IMR-90 (cell line): ENCODE measurements around the gene CD300H. TPM values are rescaled to one million over a fixed set of nuclear protein-coding genes. Genes with fewer than 3 reads are reported as not detected.
"Not testable (repeated sequence)": the region's sequence is repeated elsewhere in the genome, so short reads cannot be mapped to it uniquely, and the experiment has no call there.

Experiments
- ATAC-seq: fragments of 200-7000 bp; cut with Tn5 transposase; 2 replicates; pipeline ENCODE4 v1.9.1; 2020; ENCODE audit warnings: low read depth, mild to moderate bottlenecking, moderate library complexity
- BruUV-seq: library from RNA; stranded (reverse); fragments of 400-500 nt; replicated peaks from 2 replicates; lab custom pipeline; 2021; lab: Mats Ljungman, UMichigan
- CTCF ChIA-PET: fragments of 300-600 bp; formaldehyde crosslinking; extraction: SDS; loops from one replicate; lab custom pipeline; 2021; ENCODE audit warnings: antibody characterized with exemption; lab: Yijun Ruan, JAX
- POLR2A ChIA-PET: fragments of 300-600 bp; sonication (Branson Sonifier 250); formaldehyde crosslinking; loops from one replicate; lab custom pipeline; 2022; ENCODE audit warnings: antibody characterized with exemption; ENCODE audit not compliant: unreplicated experiment; lab: Charles Lee
- DNase-seq: peaks from one replicate; pipeline ENCODE4 v3.0.0; 2013
- H2AFZ ChIP-seq: replicated peaks from 2 replicates; pipeline ENCODE3; 2013; ENCODE audit warnings: low read length, mild to moderate bottlenecking; ENCODE audit not compliant: poor library complexity
- H2AK5ac ChIP-seq: 2 replicates; pipeline ENCODE4 v1.6.1; 2013; ENCODE audit warnings: low read depth, low read length, inconsistent platforms
- H2AK9ac ChIP-seq: replicated peaks from 2 replicates; pipeline ENCODE3; 2013; ENCODE audit warnings: mild to moderate bottlenecking, low read depth, low read length, moderate library complexity; ENCODE audit not compliant: poor library complexity
- H2BK120ac ChIP-seq: 2 replicates; pipeline ENCODE4 v1.6.1; 2013; ENCODE audit warnings: low read depth, low read length, inconsistent platforms
- H2BK15ac ChIP-seq: 3 replicates; pipeline ENCODE4 v1.6.1; 2013; ENCODE audit warnings: low read depth, low read length, inconsistent platforms
- H2BK20ac ChIP-seq: 2 replicates; pipeline ENCODE4 v1.6.1; 2013; ENCODE audit warnings: low read depth, mild to moderate bottlenecking, inconsistent platforms, low read length, moderate library complexity
- H2BK5ac ChIP-seq: 2 replicates; pipeline ENCODE4 v1.6.1; 2013; ENCODE audit warnings: mild to moderate bottlenecking, low read depth, low read length, inconsistent platforms; ENCODE audit not compliant: poor library complexity, severe bottlenecking
- H3K14ac ChIP-seq: replicated peaks from 2 replicates; pipeline ENCODE4 v1.6.1; 2013; ENCODE audit warnings: low read depth, low read length, inconsistent platforms
- H3K18ac ChIP-seq: 2 replicates; pipeline ENCODE4 v1.6.1; 2013; ENCODE audit warnings: low read depth, low read length, control low read depth
- H3K23ac ChIP-seq: 2 replicates; pipeline ENCODE4 v1.6.1; 2013; ENCODE audit warnings: low read depth, low read length, inconsistent platforms
- H3K27ac ChIP-seq: 2 replicates; pipeline ENCODE4 v1.5.1; 2013; ENCODE audit warnings: mild to moderate bottlenecking, control low read depth, low read length; ENCODE audit not compliant: insufficient read depth
- H3K27me3 ChIP-seq: 2 replicates; pipeline ENCODE4 v1.6.1; 2013; ENCODE audit warnings: low read length; ENCODE audit not compliant: control insufficient read depth, insufficient read depth
- H3K36me3 ChIP-seq: 2 replicates; pipeline ENCODE4 v1.6.1; 2013; ENCODE audit warnings: low read length, mixed read lengths; ENCODE audit not compliant: control insufficient read depth, insufficient read depth
- H3K4ac ChIP-seq: 2 replicates; pipeline ENCODE4 v1.6.1; 2013; ENCODE audit warnings: low read depth, low read length, inconsistent platforms
- H3K4me1 ChIP-seq: 2 replicates; pipeline ENCODE4 v1.6.1; 2013; ENCODE audit warnings: low read length, mixed read lengths; ENCODE audit not compliant: control insufficient read depth, insufficient read depth
- H3K4me2 ChIP-seq: 2 replicates; pipeline ENCODE4 v1.6.1; 2013; ENCODE audit warnings: low read depth, mild to moderate bottlenecking, control low read depth, low read length, moderate library complexity
- H3K4me3 ChIP-seq: 2 replicates; pipeline ENCODE4 v1.5.1; 2013; ENCODE audit warnings: low read depth, mild to moderate bottlenecking, control low read depth, low read length, moderate library complexity; ENCODE audit not compliant: insufficient read depth
- H3K56ac ChIP-seq: 2 replicates; pipeline ENCODE4 v1.6.1; 2013; ENCODE audit warnings: low read length, inconsistent platforms; ENCODE audit not compliant: insufficient read depth; ENCODE audit errors: extremely low read depth
- H3K79me1 ChIP-seq, 2 experiments: 2 replicates each; pipeline ENCODE4 v1.6.1; 2013; ENCODE audit warnings: low read length in 2 of 2, inconsistent platforms in 1 of 2, low read depth in 1 of 2
- H3K9ac ChIP-seq: 2 replicates; pipeline ENCODE4 v1.6.1; 2013; ENCODE audit warnings: low read depth, low read length, control low read depth
- H3K9me1 ChIP-seq: 2 replicates; pipeline ENCODE4 v1.6.1; 2013; ENCODE audit warnings: low read length, inconsistent platforms; ENCODE audit not compliant: insufficient read depth
- H3K9me3 ChIP-seq: 2 replicates; pipeline ENCODE4 v1.6.1; 2013; ENCODE audit warnings: low read length; ENCODE audit not compliant: control insufficient read depth, insufficient read depth
- H4K20me1 ChIP-seq: 2 replicates; pipeline ENCODE4 v1.6.1; 2013; ENCODE audit warnings: low read length, inconsistent platforms; ENCODE audit not compliant: insufficient read depth
- H4K5ac ChIP-seq: 2 replicates; pipeline ENCODE4 v1.6.1; 2013; ENCODE audit warnings: mild to moderate bottlenecking, low read depth, low read length, control low read depth
- H4K8ac ChIP-seq, 2 experiments: 2 replicates each; pipeline ENCODE4 v1.6.1; 2013; ENCODE audit warnings: low read depth in 2 of 2, low read length in 2 of 2, control low read depth in 1 of 2, inconsistent platforms in 1 of 2
- H4K91ac ChIP-seq: 2 replicates; pipeline ENCODE4 v1.6.1; 2013; ENCODE audit warnings: low read depth, low read length, inconsistent platforms; ENCODE audit not compliant: insufficient read depth
- FOS ChIP-seq: fragments of 150-350 bp; IDR thresholded peaks from 2 replicates; pipeline ENCODE4 v1.6.1; 2016; ENCODE audit warnings: low read depth, low read length
- POLR2A ChIP-seq: IDR thresholded peaks from 2 replicates; pipeline ENCODE4 v1.6.1; 2012; ENCODE audit warnings: mild to moderate bottlenecking, low read depth, low read length
- WGBS, 2 experiments: methylation state at CpG; one replicate each; pipeline versions ENCODE4 v1.1.5 to v1.1.7; 2013; ENCODE audit warnings: missing lambda C conversion rate in 2 of 2; ENCODE audit not compliant: insufficient read length in 1 of 2; ENCODE audit errors: extremely low coverage in 2 of 2; 5-methylcytosine and 5-hydroxymethylcytosine counted together
- dilution Hi-C: fragments of 300-500 bp; cut with HindIII; formaldehyde crosslinking; loops from one replicate; pipeline ENCODE4 v1.14.3; 2018; ENCODE audit warnings: low sequenced_read_pairs; ENCODE audit not compliant: unreplicated experiment
- in situ Hi-C: fragments of 300-500 bp; cut with MboI; formaldehyde crosslinking; loops from 3 replicates; pipeline ENCODE4 v1.14.3; 2019; ENCODE audit warnings: low sequenced_read_pairs, inconsistent platforms, mixed read lengths
- intact Hi-C: fragments of 100-400 bp; cut with micrococcal nuclease; formaldehyde crosslinking; loops from 2 replicates; pipeline ENCODE4 v1.10.0; 2022
- polyA plus RNA-seq, 3 experiments: library from polyadenylated mRNA; depleted of rRNA; stranded (reverse); fragments of >200 nt; gene quantifications; 2 replicates each; pipeline ENCODE4 v1.2.3, GENCODE V29; 2012; ENCODE audit warnings: low replicate concordance in 1 of 3
- total RNA-seq: library from RNA; depleted of rRNA; stranded (reverse); fragments of >200 nt; gene quantifications from 2 replicates; pipeline ENCODE4 v1.2.3, GENCODE V29; 2012

CD300H gene
- total and polyA plus RNA-seq, 2 of the 4 experiments (the other 2 are of a cell fraction), result not detected

- no peak overlapping the region for H2BK120ac ChIP-seq
- H3K18ac ChIP-seq, result no peak overlapping the region
- H3K4me2 ChIP-seq, result no peak overlapping the region
- H3K56ac ChIP-seq, result no peak overlapping the region
- no peak overlapping the region for H3K9ac ChIP-seq
- H3K27me3 ChIP-seq, result no peaks in the 10 kb centered on the region
- ChIA-PET POLR2A (no interaction called here), CTCF (interaction anchor here (0.7 kb wide), 1 partner anchor 209 kb away, joined by 3 read pairs; no protein-coding TSS in a partner anchor)
- H4K20me1 ChIP-seq, result no peaks in the 10 kb centered on the region
- no CpG with 5 or more reads among the region's 6 CpGs for WGBS, 2 experiments
- no peaks in the 10 kb centered on the region for H3K9me1 ChIP-seq
- no peaks in the 10 kb centered on the region for H3K79me1 ChIP-seq
- no peak overlapping the region for H2AFZ ChIP-seq
- no peak overlapping the region for H4K91ac ChIP-seq
- dilution Hi-C loops, result no loop called here
- H2BK5ac ChIP-seq, result no peak overlapping the region
- H3K4ac ChIP-seq, result no peak overlapping the region
- TF ChIP-seq FOS, result no peak
- no peak for TF ChIP-seq POLR2A
- no peak overlapping the region for H3K23ac ChIP-seq
- H2BK20ac ChIP-seq, result no peak overlapping the region
- in situ Hi-C loops, result no loop called here
- no peak overlapping the region for H3K27ac ChIP-seq
- intact Hi-C loops, result no loop called here
- no TSS peak for BruUV-seq
- DNase-seq (no peak), ATAC-seq (no peak)
- H2BK15ac ChIP-seq, result no peak overlapping the region
- H4K8ac ChIP-seq, result no peak overlapping the region
- peaks cover 24% of the 10 kb centered on the region for H3K9me3 ChIP-seq
- H3K4me3 ChIP-seq, result no peak overlapping the region
- no peak overlapping the region for H2AK5ac ChIP-seq
- no peak overlapping the region for H2AK9ac ChIP-seq
- H3K14ac ChIP-seq, result no peak overlapping the region
- H4K5ac ChIP-seq, result no peak overlapping the region
- no peaks in the 10 kb centered on the region for H3K36me3 ChIP-seq
- no peaks in the 10 kb centered on the region for H3K4me1 ChIP-seq
Measured at GRCh38 chr17:74558882-74559519, 8.3 kb downstream of the CD300H start.

- dilution Hi-C loops, in situ Hi-C loops, DNase-seq, H3K27ac ChIP-seq, H4K91ac ChIP-seq, ATAC-seq, H3K18ac ChIP-seq, H3K4me3 ChIP-seq, H3K36me3 ChIP-seq, H3K4me1 ChIP-seq, H2AK5ac ChIP-seq, H4K20me1 ChIP-seq, H3K4ac ChIP-seq, H3K79me1 ChIP-seq, CTCF ChIA-PET, H3K27me3 ChIP-seq, H4K5ac ChIP-seq, H3K9ac ChIP-seq, BruUV-seq, POLR2A ChIA-PET, H2BK20ac ChIP-seq, H3K4me2 ChIP-seq, H2AK9ac ChIP-seq, H3K56ac ChIP-seq, H2AFZ ChIP-seq, H2BK120ac ChIP-seq, H4K8ac ChIP-seq, H2BK15ac ChIP-seq, H3K23ac ChIP-seq, intact Hi-C loops, H3K9me1 ChIP-seq, H3K14ac ChIP-seq, H2BK5ac ChIP-seq: not testable (repeated sequence)
- peaks cover 18% of the 10 kb centered on the region for H3K9me3 ChIP-seq
- WGBS, 2 experiments, result no CpG with 5 or more reads among the region's 4 CpGs
Measured at GRCh38 chr17:74558402-74558801, 8.9 kb downstream of the CD300H start.
